GM23248 (cell line): Measurements from ENCODE around the gene VPS52.

ENCODE experiments used
- EZH2 ChIP-seq: fragments of 200-600 bp; sonication (generic); IDR thresholded peaks from 2 replicates; pipeline ENCODE4 v1.6.1; 2018; ENCODE audit warnings: antibody characterized with exemption, mild to moderate bottlenecking; ENCODE audit not compliant: insufficient read depth, poor library complexity, severe bottlenecking
- EZH2phosphoT487 ChIP-seq: fragments of 200-600 bp; sonication (generic); IDR thresholded peaks from 2 replicates; pipeline ENCODE4 v1.6.1; 2018; ENCODE audit warnings: antibody characterized with exemption, moderate library complexity, mild to moderate bottlenecking, low read depth; ENCODE audit not compliant: insufficient read depth

DNA sequence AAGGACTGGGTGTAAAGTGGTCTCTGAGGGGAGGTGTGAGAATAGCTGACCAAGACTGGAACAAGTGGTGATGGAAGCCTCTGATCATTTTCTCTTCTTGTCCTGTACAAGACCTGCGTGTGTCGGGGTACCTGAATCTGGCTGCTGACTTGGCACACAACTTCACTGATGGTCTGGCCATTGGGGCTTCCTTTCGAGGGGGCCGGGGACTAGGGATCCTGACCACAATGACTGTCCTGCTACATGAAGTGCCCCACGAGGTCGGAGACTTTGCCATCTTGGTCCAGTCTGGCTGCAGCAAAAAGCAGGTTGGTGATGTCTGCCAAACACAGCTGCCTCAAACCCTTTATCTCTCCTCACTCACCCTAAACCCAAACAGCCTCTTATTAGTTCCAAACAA, 68.9 kb downstream of the VPS52 start:
- no peak for TF ChIP-seq EZH2phosphoT487
- no peak for TF ChIP-seq EZH2
